Activated naive CD4-positive, alpha-beta T cell treated with anti-CD3 and anti-CD28 coated beads, Interleukin-2, amount 50 U/mL, for 24 hours (primary cell): ENCODE results near the gene SPHKAP.
"Not testable (repeated sequence)": the region's sequence is repeated elsewhere in the genome, so short reads cannot be mapped to it uniquely, and the experiment has no call there.

ENCODE experiments used
- H3K27ac Mint-ChIP-seq: one replicate; pipeline ENCODE4 v1.8.0; 2021; ENCODE audit warnings: mild to moderate bottlenecking, mixed read lengths
- H3K27me3 Mint-ChIP-seq: one replicate; pipeline ENCODE4 v1.8.0; 2021; ENCODE audit warnings: mixed read lengths
- H3K36me3 Mint-ChIP-seq: one replicate; pipeline ENCODE4 v1.8.0; 2021; ENCODE audit warnings: mixed read lengths
- H3K4me1 Mint-ChIP-seq: one replicate; pipeline ENCODE4 v1.8.0; 2021; ENCODE audit warnings: mixed read lengths
- H3K4me3 Mint-ChIP-seq: one replicate; pipeline ENCODE4 v1.8.0; 2021; ENCODE audit warnings: mild to moderate bottlenecking, mixed read lengths
- H3K9me3 Mint-ChIP-seq: one replicate; pipeline ENCODE4 v1.8.0; 2021; ENCODE audit warnings: mixed read lengths

SPHKAP gene

DNA sequence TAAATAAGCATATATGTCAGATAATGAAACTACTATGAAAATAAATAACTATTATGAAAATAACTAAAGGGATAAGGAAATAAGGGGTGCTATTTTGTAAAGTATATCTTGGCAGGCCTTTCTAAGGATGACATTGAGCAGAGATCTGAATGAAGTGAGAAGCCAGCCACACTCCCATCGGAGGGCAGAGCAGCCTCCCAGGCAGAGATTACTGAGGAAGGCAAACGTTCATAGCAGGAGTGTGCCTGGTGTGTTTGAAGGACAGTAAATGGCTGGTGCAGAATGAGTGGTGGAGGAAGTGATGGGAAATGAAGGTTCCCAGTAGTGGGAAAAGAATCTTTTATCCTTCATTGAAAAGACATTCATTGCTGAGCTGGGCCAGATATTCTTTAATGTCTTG lies 62.5 kb downstream of the SPHKAP start:
- Mint-ChIP-seq H3K9me3 (no peaks in the 10 kb centered on the region), H3K27me3 (no peaks in the 10 kb centered on the region), H3K36me3 (no peaks in the 10 kb centered on the region), H3K4me3 (no peak overlapping the region), H3K4me1 (no peaks in the 10 kb centered on the region), H3K27ac (no peak overlapping the region)

DNA sequence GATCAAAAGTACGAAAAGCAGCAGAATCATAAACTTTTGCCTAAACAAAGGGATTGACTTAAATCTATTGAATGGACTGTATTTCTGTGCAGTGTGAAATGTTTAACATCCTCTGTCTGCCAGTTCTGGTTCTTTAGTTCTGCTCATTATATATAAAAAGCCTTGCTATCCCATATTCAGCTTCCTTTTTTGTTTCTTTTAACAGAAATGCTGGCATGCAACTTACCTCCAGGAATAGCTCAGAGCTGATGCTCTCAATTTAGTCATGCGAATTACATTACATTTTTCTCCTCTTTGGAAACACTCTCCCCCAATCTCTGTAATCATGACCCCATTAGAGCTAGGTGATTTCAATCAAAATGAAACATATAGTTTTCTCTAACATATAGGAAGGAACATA lies 73.6 kb downstream of the SPHKAP start:
- H3K27ac Mint-ChIP-seq: no peak overlapping the region
- H3K4me3 Mint-ChIP-seq: no peak overlapping the region
- H3K4me1 Mint-ChIP-seq: no peaks in the 10 kb centered on the region
- no peaks in the 10 kb centered on the region for H3K36me3 Mint-ChIP-seq
- H3K27me3 Mint-ChIP-seq: peaks cover 2% of the 10 kb centered on the region
- H3K9me3 Mint-ChIP-seq: peaks cover 10% of the 10 kb centered on the region

- H3K36me3 Mint-ChIP-seq: no peaks in the 10 kb centered on the region
- H3K4me3 Mint-ChIP-seq: no peak overlapping the region
- H3K4me1 Mint-ChIP-seq: no peaks in the 10 kb centered on the region
- H3K27me3 Mint-ChIP-seq: peaks cover 2% of the 10 kb centered on the region
- no peak overlapping the region for H3K27ac Mint-ChIP-seq
- peaks cover 10% of the 10 kb centered on the region for H3K9me3 Mint-ChIP-seq
Measured at GRCh38 chr2:228105526-228106250, 75.8 kb downstream of the SPHKAP start.

DNA sequence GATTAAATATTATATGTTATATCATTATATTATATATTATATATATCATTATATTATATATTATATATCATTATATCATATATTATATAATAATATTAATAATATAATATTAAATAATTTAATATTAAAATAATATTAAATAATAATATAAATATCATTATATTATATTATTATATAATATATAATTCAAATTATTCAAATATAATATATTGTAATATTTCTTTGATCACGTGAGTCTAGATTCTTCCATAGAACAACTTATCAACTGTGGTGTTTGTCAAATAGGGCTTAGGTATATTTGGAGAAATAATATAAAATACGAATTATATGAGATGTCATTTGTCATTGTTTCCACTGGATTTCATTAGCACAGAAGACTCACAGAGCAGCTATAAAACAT lies 77.3 kb downstream of the SPHKAP start:
- Mint-ChIP-seq H3K4me1 (no peaks in the 10 kb centered on the region), H3K27ac (no peak overlapping the region), H3K36me3 (no peaks in the 10 kb centered on the region), H3K4me3 (no peak overlapping the region), H3K9me3 (peaks cover 16% of the 10 kb centered on the region), H3K27me3 (peaks cover 2% of the 10 kb centered on the region)

DNA sequence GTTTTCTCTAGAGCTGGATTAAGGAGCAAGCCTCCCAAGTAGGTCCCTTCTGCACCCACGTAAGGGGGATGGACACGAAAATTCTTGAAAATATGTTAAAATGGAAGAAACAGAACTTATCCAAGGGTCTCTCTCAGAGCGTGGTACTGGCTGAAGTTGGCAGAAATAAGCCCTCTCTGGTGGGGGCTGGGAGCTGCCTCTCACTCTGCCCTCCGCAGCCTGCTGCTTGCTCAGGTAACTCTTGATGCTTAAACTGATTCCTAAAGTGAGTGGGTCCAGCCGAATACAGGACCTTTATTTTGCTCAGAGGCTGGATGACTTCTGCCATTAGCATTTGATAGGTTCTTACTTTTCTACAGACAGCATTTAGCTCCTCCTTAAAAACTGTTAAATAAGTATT lies 78.1 kb downstream of the SPHKAP start:
- Mint-ChIP-seq H3K27ac (no peak overlapping the region), H3K36me3 (no peaks in the 10 kb centered on the region), H3K4me3 (no peak overlapping the region), H3K27me3 (peaks cover 2% of the 10 kb centered on the region), H3K9me3 (peaks cover 16% of the 10 kb centered on the region), H3K4me1 (no peaks in the 10 kb centered on the region)

DNA sequence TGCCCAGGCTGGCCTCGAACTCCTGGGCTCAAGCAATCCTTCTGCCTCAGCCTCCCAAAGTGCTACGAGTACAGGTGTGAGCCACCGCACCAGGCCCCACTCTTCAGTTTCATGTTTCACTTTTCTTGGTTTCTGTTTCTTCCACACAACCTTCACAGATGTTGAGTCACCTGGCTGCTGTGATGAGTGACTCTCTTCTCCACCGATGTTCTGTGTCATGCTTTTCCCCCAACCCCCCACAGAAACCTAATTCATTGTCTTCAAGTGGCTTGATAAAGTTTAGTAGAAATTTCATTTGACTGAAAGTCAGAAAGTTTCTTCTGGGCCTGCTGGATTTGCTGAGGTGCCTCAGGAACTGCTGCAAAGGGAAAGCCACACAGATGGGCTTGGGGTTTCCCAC lies 78.5 kb downstream of the SPHKAP start:
- Mint-ChIP-seq H3K27ac (no peak overlapping the region), H3K4me1 (no peaks in the 10 kb centered on the region), H3K27me3 (peaks cover 2% of the 10 kb centered on the region), H3K9me3 (peaks cover 16% of the 10 kb centered on the region), H3K36me3 (no peaks in the 10 kb centered on the region), H3K4me3 (no peak overlapping the region)

GRCh38 chr2:228094377-228094921 lies 87.0 kb downstream of the SPHKAP start:
- Mint-ChIP-seq H3K4me3 (no peak overlapping the region), H3K27me3 (no peaks in the 10 kb centered on the region), H3K4me1 (no peaks in the 10 kb centered on the region), H3K36me3 (no peaks in the 10 kb centered on the region), H3K9me3 (peaks cover 9% of the 10 kb centered on the region), H3K27ac (no peak overlapping the region)

DNA sequence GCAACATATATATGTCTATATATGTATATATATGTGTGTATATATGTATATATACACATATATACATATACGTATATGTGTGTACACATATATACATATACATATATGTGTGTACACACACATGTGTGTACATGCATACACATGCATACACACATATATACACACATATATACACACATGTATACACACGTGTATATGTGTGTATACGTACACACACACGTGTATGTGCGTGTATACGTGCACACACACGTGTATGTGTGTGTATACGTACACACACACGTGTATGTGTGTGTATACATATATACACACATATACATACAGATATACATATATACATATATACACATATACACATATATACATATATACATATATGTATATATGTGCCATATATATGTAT lies 89.4 kb downstream of the SPHKAP start:
- H3K27me3 Mint-ChIP-seq: no peaks in the 10 kb centered on the region
- H3K4me3 Mint-ChIP-seq: no peak overlapping the region
- peaks cover 22% of the 10 kb centered on the region for H3K9me3 Mint-ChIP-seq
- no peaks in the 10 kb centered on the region for H3K36me3 Mint-ChIP-seq
- H3K4me1 Mint-ChIP-seq: no peaks in the 10 kb centered on the region
- H3K27ac Mint-ChIP-seq: no peak overlapping the region

GRCh38 chr2:228086561-228086960 lies 94.9 kb downstream of the SPHKAP start:
- H3K27ac Mint-ChIP-seq: no peak overlapping the region
- no peaks in the 10 kb centered on the region for H3K27me3 Mint-ChIP-seq
- no peaks in the 10 kb centered on the region for H3K4me1 Mint-ChIP-seq
- H3K9me3 Mint-ChIP-seq: peaks cover 22% of the 10 kb centered on the region
- H3K4me3 Mint-ChIP-seq: no peak overlapping the region
- H3K36me3 Mint-ChIP-seq: no peaks in the 10 kb centered on the region

DNA sequence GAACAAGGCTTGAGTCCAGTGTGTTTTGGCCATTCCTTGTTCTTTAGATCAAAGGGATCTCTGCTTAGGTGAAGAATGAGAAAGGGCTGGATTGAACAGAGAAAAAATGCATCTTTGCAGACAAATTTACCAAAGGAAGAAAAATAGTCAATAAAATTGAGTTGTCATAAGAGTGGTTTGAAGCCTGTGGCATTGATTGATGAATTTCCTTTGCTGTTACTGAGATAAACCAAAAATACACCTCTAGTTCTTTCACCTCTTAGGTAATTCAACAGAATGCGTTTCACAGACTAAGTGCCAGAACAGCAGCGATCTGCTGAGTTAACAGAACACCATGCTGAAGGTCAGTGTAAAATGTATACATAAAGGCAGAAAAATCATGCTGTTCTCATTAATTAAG lies 96.8 kb downstream of the SPHKAP start:
- Mint-ChIP-seq H3K4me3 (no peak overlapping the region), H3K27me3 (no peaks in the 10 kb centered on the region), H3K36me3 (no peaks in the 10 kb centered on the region), H3K4me1 (no peaks in the 10 kb centered on the region), H3K9me3 (peaks cover 16% of the 10 kb centered on the region), H3K27ac (no peak overlapping the region)

GRCh38 chr2:228083131-228083530 lies 98.4 kb downstream of the SPHKAP start:
- Mint-ChIP-seq H3K27me3 (no peaks in the 10 kb centered on the region), H3K27ac (no peak overlapping the region), H3K4me1 (no peaks in the 10 kb centered on the region), H3K9me3 (peaks cover 9% of the 10 kb centered on the region), H3K36me3 (no peaks in the 10 kb centered on the region), H3K4me3 (no peak overlapping the region)

DNA sequence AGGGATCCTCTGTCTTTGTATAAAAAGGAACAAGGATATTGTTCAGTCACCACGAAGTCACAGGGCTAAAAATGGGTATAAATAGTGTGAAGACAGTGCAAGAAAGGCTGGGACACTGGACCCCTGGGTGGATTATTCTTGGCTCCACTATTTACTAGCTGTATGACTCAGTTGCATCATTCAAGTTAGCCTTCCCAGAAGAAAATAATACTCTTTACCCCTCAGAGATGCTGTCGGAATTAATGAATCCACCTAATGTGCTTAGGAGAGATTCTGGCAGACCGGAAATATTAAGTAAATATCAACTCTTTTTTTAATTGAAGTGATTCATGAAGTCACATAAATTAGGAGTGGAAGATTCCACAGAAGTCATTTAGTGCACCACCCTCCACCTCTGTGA lies 98.9 kb downstream of the SPHKAP start:
- H3K27ac Mint-ChIP-seq: no peak overlapping the region
- no peaks in the 10 kb centered on the region for H3K36me3 Mint-ChIP-seq
- H3K4me3 Mint-ChIP-seq: no peak overlapping the region
- H3K4me1 Mint-ChIP-seq: no peaks in the 10 kb centered on the region
- H3K9me3 Mint-ChIP-seq: peaks cover 7% of the 10 kb centered on the region
- H3K27me3 Mint-ChIP-seq: no peaks in the 10 kb centered on the region

GRCh38 chr2:228079194-228079593 lies 102.3 kb downstream of the SPHKAP start:
- peaks cover 4% of the 10 kb centered on the region for H3K9me3 Mint-ChIP-seq
- no peak overlapping the region for H3K27ac Mint-ChIP-seq
- H3K4me1 Mint-ChIP-seq: no peaks in the 10 kb centered on the region
- no peaks in the 10 kb centered on the region for H3K27me3 Mint-ChIP-seq
- no peak overlapping the region for H3K4me3 Mint-ChIP-seq
- H3K36me3 Mint-ChIP-seq: no peaks in the 10 kb centered on the region

DNA sequence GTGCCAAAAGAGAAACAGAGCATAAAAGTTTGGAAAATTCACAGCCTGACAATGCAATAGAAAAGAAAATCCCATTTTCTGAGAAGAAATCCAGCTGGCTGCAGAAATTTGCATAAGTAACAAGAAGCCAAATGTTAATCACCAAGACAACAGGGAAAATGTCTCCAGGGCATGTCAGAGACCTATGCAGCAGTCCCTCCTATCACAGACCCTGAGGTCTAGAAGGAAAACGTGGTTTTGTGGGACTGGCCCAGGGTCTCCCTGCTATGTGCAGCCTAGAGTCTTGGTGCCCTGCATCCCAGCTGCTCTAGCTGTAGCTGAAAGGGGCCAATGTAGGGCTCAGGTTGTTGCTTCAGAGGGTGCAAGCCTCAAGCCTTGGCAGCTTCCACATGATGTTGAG lies 104.8 kb downstream of the SPHKAP start:
- H3K36me3 Mint-ChIP-seq, H3K4me3 Mint-ChIP-seq, H3K4me1 Mint-ChIP-seq, H3K27me3 Mint-ChIP-seq, H3K9me3 Mint-ChIP-seq, H3K27ac Mint-ChIP-seq: not testable (repeated sequence)

DNA sequence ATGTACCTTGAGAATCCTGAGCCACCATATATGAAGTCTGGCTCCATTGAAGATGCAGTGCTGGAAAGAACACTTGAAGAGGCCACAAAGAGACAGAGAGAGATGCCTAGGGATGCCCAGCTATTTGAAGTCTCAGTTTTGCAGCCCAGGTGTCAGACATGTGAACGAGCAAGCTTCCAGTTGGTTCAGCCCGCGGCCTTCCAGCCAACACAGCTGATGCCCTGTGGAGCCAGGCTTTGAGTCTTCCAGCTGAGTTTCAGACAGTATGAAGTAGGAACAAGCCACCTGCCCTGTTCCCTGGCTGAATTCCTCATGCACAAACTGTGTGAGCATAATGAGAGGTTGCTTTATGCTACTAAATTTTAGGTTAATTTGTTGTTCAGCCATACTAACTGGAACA lies 108.8 kb downstream of the SPHKAP start:
- Mint-ChIP-seq H3K9me3 (no peaks in the 10 kb centered on the region), H3K4me1 (no peaks in the 10 kb centered on the region), H3K27ac (no peak overlapping the region), H3K4me3 (no peak overlapping the region), H3K27me3 (no peaks in the 10 kb centered on the region), H3K36me3 (no peaks in the 10 kb centered on the region)

DNA sequence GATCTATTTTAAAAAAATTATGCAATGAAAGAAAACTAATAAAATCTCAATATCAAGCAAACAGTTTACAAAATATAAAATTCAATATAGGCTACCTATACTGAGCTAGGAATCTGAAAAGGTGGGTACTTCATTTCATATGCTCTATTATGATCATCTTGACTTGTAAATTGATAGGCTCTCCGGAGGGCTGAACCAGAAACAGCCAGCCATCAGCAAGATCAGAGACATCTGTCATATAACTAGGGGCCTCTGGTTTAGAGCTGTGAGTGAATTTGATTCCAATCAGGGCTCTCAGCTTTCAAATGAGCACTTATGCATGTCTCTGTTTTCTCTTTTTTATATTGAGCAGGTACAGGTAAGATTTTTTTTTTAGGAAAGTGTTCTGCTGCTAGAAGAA lies 114.2 kb downstream of the SPHKAP start:
- H3K4me1 Mint-ChIP-seq: no peaks in the 10 kb centered on the region
- H3K36me3 Mint-ChIP-seq: no peaks in the 10 kb centered on the region
- no peak overlapping the region for H3K4me3 Mint-ChIP-seq
- no peaks in the 10 kb centered on the region for H3K9me3 Mint-ChIP-seq
- H3K27me3 Mint-ChIP-seq: no peaks in the 10 kb centered on the region
- H3K27ac Mint-ChIP-seq: no peak overlapping the region
